ENCODE results near the gene PPP2R3C. TPM values are rescaled to one million over a fixed set of nuclear protein-coding genes. Genes with fewer than 3 reads are reported as not detected.

Gene PPP2R3C
- total and polyA plus RNA-seq, 2 of the 13 experiments (the other 11 are each of a cell fraction or from before 2014, with no cell fraction given), result 63.4 to 102 TPM

- TF ChIP-seq, protein P1, sequence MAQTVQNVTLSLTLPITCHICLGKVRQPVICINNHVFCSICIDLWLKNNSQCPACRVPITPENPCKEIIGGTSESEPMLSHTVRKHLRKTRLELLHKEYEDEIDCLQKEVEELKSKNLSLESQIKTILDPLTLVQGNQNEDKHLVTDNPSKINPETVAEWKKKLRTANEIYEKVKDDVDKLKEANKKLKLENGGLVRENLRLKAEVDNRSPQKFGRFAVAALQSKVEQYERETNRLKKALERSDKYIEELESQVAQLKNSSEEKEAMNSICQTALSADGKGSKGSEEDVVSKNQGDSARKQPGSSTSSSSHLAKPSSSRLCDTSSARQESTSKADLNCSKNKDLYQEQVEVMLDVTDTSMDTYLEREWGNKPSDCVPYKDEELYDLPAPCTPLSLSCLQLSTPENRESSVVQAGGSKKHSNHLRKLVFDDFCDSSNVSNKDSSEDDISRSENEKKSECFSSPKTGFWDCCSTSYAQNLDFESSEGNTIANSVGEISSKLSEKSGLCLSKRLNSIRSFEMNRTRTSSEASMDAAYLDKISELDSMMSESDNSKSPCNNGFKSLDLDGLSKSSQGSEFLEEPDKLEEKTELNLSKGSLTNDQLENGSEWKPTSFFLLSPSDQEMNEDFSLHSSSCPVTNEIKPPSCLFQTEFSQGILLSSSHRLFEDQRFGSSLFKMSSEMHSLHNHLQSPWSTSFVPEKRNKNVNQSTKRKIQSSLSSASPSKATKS (CRISPR knock-in tag; IDR thresholded peaks at IDR 0.05), result no peak
- TF ChIP-seq KDM2A (CRISPR knock-in tag; IDR thresholded peaks at IDR 0.05; ENCODE audit: borderline replicate concordance, low read depth) (no peak), TBX2 (CRISPR knock-in tag; IDR thresholded peaks at IDR 0.05; ENCODE audit: borderline replicate concordance) (no peak), ZNF547 (CRISPR knock-in tag; IDR thresholded peaks at IDR 0.05) (no peak), ZNF614 (CRISPR knock-in tag; IDR thresholded peaks at IDR 0.05; ENCODE audit: borderline replicate concordance) (peak; percentile 54), POGZ (CRISPR knock-in tag; IDR thresholded peaks at IDR 0.05) (peak; percentile 58), PRMT3 (CRISPR knock-in tag; IDR thresholded peaks at IDR 0.05; ENCODE audit: borderline replicate concordance, low read depth) (no peak), GLMP (CRISPR knock-in tag; IDR thresholded peaks at IDR 0.05; ENCODE audit: borderline replicate concordance) (no peak), CREB1 (IDR thresholded peaks at IDR 0.05) (no peak), CREB1 (CRISPR knock-in tag; IDR thresholded peaks at IDR 0.05) (no peak), ZMYM3 (CRISPR knock-in tag; IDR thresholded peaks at IDR 0.05) (peak; percentile 6; the same call in 1 of the 2 replicates), ZNF460 (CRISPR knock-in tag; IDR thresholded peaks at IDR 0.05; ENCODE audit: borderline replicate concordance) (peak; percentile 74; the same call in 1 of the 2 replicates), GABPB1 (CRISPR knock-in tag; IDR thresholded peaks at IDR 0.05) (no peak), RXRB (CRISPR knock-in tag; IDR thresholded peaks at IDR 0.05; ENCODE audit: borderline replicate concordance) (peak; percentile 77; the same call in 1 of the 2 replicates), ZNF20 (CRISPR knock-in tag; IDR thresholded peaks at IDR 0.05) (no peak), ATF7-NPFF (CRISPR knock-in tag; IDR thresholded peaks at IDR 0.05; ENCODE audit: low read depth) (no peak), RFXANK (CRISPR knock-in tag; IDR thresholded peaks at IDR 0.05) (no peak), ZNF251 (CRISPR knock-in tag; IDR thresholded peaks at IDR 0.05) (no peak), ZBTB20 (CRISPR knock-in tag; IDR thresholded peaks at IDR 0.05; ENCODE audit: borderline replicate concordance, low read depth) (no peak), NCOA1 (CRISPR knock-in tag; IDR thresholded peaks at IDR 0.05) (no peak), ZNF335 (CRISPR knock-in tag; IDR thresholded peaks at IDR 0.05) (0 out of 2 replicates have a peak, but pooled peaks have one; percentile 33), FOSL1 (CRISPR knock-in tag; IDR thresholded peaks at IDR 0.05; ENCODE audit: borderline replicate concordance) (no peak), HMG20B (CRISPR knock-in tag; conservative IDR thresholded peaks at IDR 0.05) (no peak)
- TF ChIP-seq, protein P2, sequence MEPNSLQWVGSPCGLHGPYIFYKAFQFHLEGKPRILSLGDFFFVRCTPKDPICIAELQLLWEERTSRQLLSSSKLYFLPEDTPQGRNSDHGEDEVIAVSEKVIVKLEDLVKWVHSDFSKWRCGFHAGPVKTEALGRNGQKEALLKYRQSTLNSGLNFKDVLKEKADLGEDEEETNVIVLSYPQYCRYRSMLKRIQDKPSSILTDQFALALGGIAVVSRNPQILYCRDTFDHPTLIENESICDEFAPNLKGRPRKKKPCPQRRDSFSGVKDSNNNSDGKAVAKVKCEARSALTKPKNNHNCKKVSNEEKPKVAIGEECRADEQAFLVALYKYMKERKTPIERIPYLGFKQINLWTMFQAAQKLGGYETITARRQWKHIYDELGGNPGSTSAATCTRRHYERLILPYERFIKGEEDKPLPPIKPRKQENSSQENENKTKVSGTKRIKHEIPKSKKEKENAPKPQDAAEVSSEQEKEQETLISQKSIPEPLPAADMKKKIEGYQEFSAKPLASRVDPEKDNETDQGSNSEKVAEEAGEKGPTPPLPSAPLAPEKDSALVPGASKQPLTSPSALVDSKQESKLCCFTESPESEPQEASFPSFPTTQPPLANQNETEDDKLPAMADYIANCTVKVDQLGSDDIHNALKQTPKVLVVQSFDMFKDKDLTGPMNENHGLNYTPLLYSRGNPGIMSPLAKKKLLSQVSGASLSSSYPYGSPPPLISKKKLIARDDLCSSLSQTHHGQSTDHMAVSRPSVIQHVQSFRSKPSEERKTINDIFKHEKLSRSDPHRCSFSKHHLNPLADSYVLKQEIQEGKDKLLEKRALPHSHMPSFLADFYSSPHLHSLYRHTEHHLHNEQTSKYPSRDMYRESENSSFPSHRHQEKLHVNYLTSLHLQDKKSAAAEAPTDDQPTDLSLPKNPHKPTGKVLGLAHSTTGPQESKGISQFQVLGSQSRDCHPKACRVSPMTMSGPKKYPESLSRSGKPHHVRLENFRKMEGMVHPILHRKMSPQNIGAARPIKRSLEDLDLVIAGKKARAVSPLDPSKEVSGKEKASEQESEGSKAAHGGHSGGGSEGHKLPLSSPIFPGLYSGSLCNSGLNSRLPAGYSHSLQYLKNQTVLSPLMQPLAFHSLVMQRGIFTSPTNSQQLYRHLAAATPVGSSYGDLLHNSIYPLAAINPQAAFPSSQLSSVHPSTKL (CRISPR knock-in tag; IDR thresholded peaks at IDR 0.05), result peak; percentile 74
Observed at GRCh38 chr14:35146711-35147149, 24.9 kb upstream of the PPP2R3C start (continued).
